Endothelial cell of umbilical vein (primary cell): ENCODE results near the gene CSE1L. TPM values are rescaled to one million over a fixed set of nuclear protein-coding genes. Genes with fewer than 3 reads are reported as not detected.

ENCODE experiments used
- BruUV-seq: library from RNA; stranded (reverse); fragments of 400-500 nt; replicated peaks from 2 replicates; lab custom pipeline; 2021; lab: Mats Ljungman, UMichigan
- CTCF ChIA-PET: fragments of 300-600, 350-600 bp; sonication (Branson Sonifier 250); formaldehyde crosslinking; loops from one replicate; lab custom pipeline; 2021; ENCODE audit warnings: antibody characterized with exemption, inconsistent platforms; lab: Charles Lee
- POLR2A ChIA-PET: fragments of 300-600, 350-600 bp; sonication (Branson Sonifier 250); formaldehyde crosslinking; loops from one replicate; lab custom pipeline; 2021; ENCODE audit warnings: antibody characterized with exemption, inconsistent platforms; lab: Charles Lee
- DNase-seq: peaks from one replicate; pipeline ENCODE4 v3.0.0-alpha.2; 2011; ENCODE audit warnings: low read depth, low spot score
- FAIRE-seq: peaks from 2 replicates; lab custom pipeline; 2011; peaks lifted over from hg19 to GRCh38; lab: Jason Lieb, UNC
- H2AFZ ChIP-seq: 2 replicates; pipeline ENCODE4 v1.6.0; 2012; ENCODE audit warnings: low read depth, low read length, control low read depth, inconsistent platforms
- H3K27ac ChIP-seq: 2 replicates; pipeline ENCODE4 v1.5.1; 2011; ENCODE audit warnings: low read depth, mild to moderate bottlenecking, control low read depth, low read length, moderate library complexity; ENCODE audit not compliant: insufficient read depth
- H3K27me3 ChIP-seq, 2 experiments: 2 replicates each; pipeline versions ENCODE4 v1.6.0 to v1.6.1; 2011; ENCODE audit warnings: low read length in 2 of 2, mixed read lengths in 1 of 2; ENCODE audit not compliant: control insufficient read depth in 2 of 2, insufficient read depth in 2 of 2
- H3K36me3 ChIP-seq, 2 experiments: 2 replicates in 1 of 2; 3 replicates in 1 of 2; pipeline ENCODE4 v1.5.1; 2011; ENCODE audit warnings: low read length in 2 of 2, mild to moderate bottlenecking in 1 of 2, moderate library complexity in 1 of 2; ENCODE audit not compliant: control insufficient read depth in 2 of 2, insufficient read depth in 2 of 2; ENCODE audit errors: extremely low read depth in 1 of 2
- H3K4me1 ChIP-seq: 3 replicates; pipeline ENCODE4 v1.5.1; 2011; ENCODE audit warnings: mild to moderate bottlenecking, low read length; ENCODE audit not compliant: control insufficient read depth, insufficient read depth; ENCODE audit errors: extremely low read depth
- H3K4me2 ChIP-seq: 2 replicates; pipeline ENCODE4 v1.6.1; 2011; ENCODE audit warnings: low read length, control low read depth, mixed read lengths; ENCODE audit not compliant: insufficient read depth
- H3K4me3 ChIP-seq, 3 experiments: fragments of 200-600 bp in 1 of 3; sonication (generic), shearing (Covaris generic) in 1 of 3; replicated peaks in 1 of 3; 2 replicates each; pipeline ENCODE4 v1.5.1; 2011 to 2016; ENCODE audit warnings: control low read depth in 3 of 3, low read length in 3 of 3, mild to moderate bottlenecking in 2 of 3, inconsistent platforms in 1 of 3, low read depth in 1 of 3, moderate library complexity in 1 of 3; ENCODE audit not compliant: insufficient read depth in 1 of 3
- H3K79me2 ChIP-seq: 2 replicates; pipeline ENCODE4 v1.6.0; 2012; ENCODE audit warnings: low read length, inconsistent platforms; ENCODE audit not compliant: control insufficient read depth, insufficient read depth
- H3K9ac ChIP-seq: replicated peaks from 2 replicates; pipeline ENCODE3; 2011; ENCODE audit warnings: low read length, control low read depth; ENCODE audit not compliant: insufficient read depth; ENCODE audit errors: extremely low read depth
- H3K9me1 ChIP-seq: replicated peaks from 3 replicates; pipeline ENCODE4 v1.6.0; 2011; ENCODE audit warnings: mild to moderate bottlenecking, low read length; ENCODE audit not compliant: control insufficient read depth, insufficient read depth; ENCODE audit errors: extremely low read depth
- H3K9me3 ChIP-seq: replicated peaks from 2 replicates; pipeline ENCODE4 v1.5.1; 2012; ENCODE audit warnings: low read length, inconsistent platforms; ENCODE audit not compliant: control insufficient read depth, insufficient read depth
- H4K20me1 ChIP-seq: replicated peaks from 2 replicates; pipeline ENCODE3; 2011; ENCODE audit warnings: mild to moderate bottlenecking, low read length; ENCODE audit not compliant: control insufficient read depth, insufficient read depth; ENCODE audit errors: extremely low read depth
- CTCF ChIP-seq, 2 donors: IDR thresholded peaks; 1 replicate in 1 of 2; 2 replicates in 1 of 2; pipeline ENCODE4 v1.5.1; 2011; ENCODE audit warnings: low read length in 2 of 2, mild to moderate bottlenecking in 2 of 2, moderate library complexity in 2 of 2, control low read depth in 1 of 2, inconsistent platforms in 1 of 2, low read depth in 1 of 2; ENCODE audit not compliant: insufficient read depth in 1 of 2; ENCODE audit errors: extremely low read depth in 1 of 2
- EZH2 ChIP-seq: IDR thresholded peaks from 2 replicates; pipeline ENCODE4 v1.6.1; 2012; ENCODE audit warnings: borderline replicate concordance, low read depth, mild to moderate bottlenecking, moderate library complexity, low read length, inconsistent platforms; ENCODE audit not compliant: severe bottlenecking
- FOS ChIP-seq: IDR thresholded peaks from 2 replicates; pipeline ENCODE4 v1.6.1; 2011; ENCODE audit warnings: mild to moderate bottlenecking, low read length, moderate library complexity, borderline replicate concordance; ENCODE audit not compliant: insufficient read depth
- GATA2 ChIP-seq: IDR thresholded peaks from 2 replicates; pipeline ENCODE4 v1.7.0; 2011; ENCODE audit warnings: low read depth, mild to moderate bottlenecking, moderate library complexity, mixed read lengths, low read length; ENCODE audit not compliant: insufficient read length, insufficient read depth
- JUN ChIP-seq: IDR thresholded peaks from 2 replicates; pipeline ENCODE4 v1.6.1; 2011; ENCODE audit warnings: borderline replicate concordance, low read depth; ENCODE audit not compliant: insufficient read length, insufficient read depth
- MAX ChIP-seq: IDR thresholded peaks from 2 replicates; pipeline ENCODE4 v1.6.1; 2011; ENCODE audit not compliant: insufficient read depth, insufficient read length
- MYC ChIP-seq: IDR thresholded peaks from one replicate; pipeline ENCODE4 v1.6.1; 2011; ENCODE audit warnings: mild to moderate bottlenecking, low read depth, low read length
- POLR2A ChIP-seq: IDR thresholded peaks from 2 replicates; pipeline ENCODE4 v1.6.1; 2012; ENCODE audit warnings: low read depth, mild to moderate bottlenecking, control low read depth, low read length
- POLR2AphosphoS5 ChIP-seq: IDR thresholded peaks from 2 replicates; pipeline ENCODE4 v1.6.1; 2012; ENCODE audit warnings: low read depth, mild to moderate bottlenecking, control low read depth, low read length, moderate library complexity; ENCODE audit not compliant: insufficient read depth
- dilution Hi-C: fragments of 300-500 bp; cut with MboI; formaldehyde crosslinking; loops from one replicate; pipeline ENCODE4 v1.15.0; 2019; ENCODE audit warnings: low sequenced_read_pairs; ENCODE audit not compliant: extremely low pct_ligation_motif_present
- intact Hi-C: fragments of 100-400 bp; cut with micrococcal nuclease; formaldehyde crosslinking; loops from one replicate; pipeline ENCODE4 v1.10.0; 2022
- polyA plus RNA-seq, 4 experiments: library from polyadenylated mRNA; depleted of rRNA in 3 of 4; stranded (reverse) in 3 of 4; unstranded in 1 of 4; fragments of >200 nt; gene quantifications; 2 replicates each; pipeline versions ENCODE4 v1.2.1 to v1.2.3, GENCODE V29; 2011 to 2012; ENCODE audit warnings: missing spikeins in 1 of 4
- total RNA-seq: library from RNA; stranded (reverse); gene quantifications from 2 replicates; pipeline ENCODE4 v1.2.3, GENCODE V29; 2021

The CSE1L gene
- total and polyA plus RNA-seq, 2 donors (not counting 3 experiments of a cell fraction or from before 2014, with no cell fraction given), result 35.1 to 118 TPM

GRCh38 chr20:49119988-49120387, 73.9 kb downstream of the CSE1L start:
- peaks cover 21 to 43% of the 10 kb centered on the region in 2 experiments for H3K36me3 ChIP-seq
- no peaks in the 10 kb centered on the region for H3K79me2 ChIP-seq
- H3K27me3 ChIP-seq, result no peaks in the 10 kb centered on the region
- no peak overlapping the region for H3K9ac ChIP-seq
- intact Hi-C loops, result no loop called here
- H3K27ac ChIP-seq, result no peak overlapping the region
- dilution Hi-C loops, result no loop called here
- H3K4me1 ChIP-seq, result no peaks in the 10 kb centered on the region
- ChIA-PET CTCF (interaction anchor here (1.2 kb wide), 2 partner anchors 13 to 97 kb away, joined by 5 read pairs; no protein-coding TSS in a partner anchor), POLR2A (no interaction called here)
- no peak overlapping the region for H3K4me3 ChIP-seq
- DNase-seq (no peak), FAIRE-seq (no peak)
- no peaks in the 10 kb centered on the region for H3K9me1 ChIP-seq
- no peaks in the 10 kb centered on the region for H4K20me1 ChIP-seq
- no peak overlapping the region for H2AFZ ChIP-seq
- no peaks in the 10 kb centered on the region for H3K9me3 ChIP-seq
- TF ChIP-seq MYC (no peak), EZH2 (no peak), GATA2 (no peak), FOS (no peak), JUN (no peak), CTCF (IDR thresholded peaks at IDR 0.05; ENCODE audit: extremely low read depth in 1 of 2, insufficient read depth in 1 of 2, low read depth in 1 of 2, low read length in 2 of 2) (no peak), MAX (no peak), POLR2AphosphoS5 (no peak), POLR2A (no peak)
- BruUV-seq, result no TSS peak
- H3K4me2 ChIP-seq, result no peak overlapping the region
